GM23338 (cell line): ENCODE measurements around the gene UBE2L6. TPM values are rescaled to one million over a fixed set of nuclear protein-coding genes. Genes with fewer than 3 reads are reported as not detected.

Experiments used
- ATAC-seq: fragments of 200-7000 bp; cut with Tn5 transposase; 3 replicates; pipeline ENCODE4 v1.9.1; 2020
- DNase-seq: peaks from one replicate; pipeline ENCODE4 v3.0.0-alpha.2; 2015; ENCODE audit warnings: low spot score
- H2AFZ ChIP-seq: fragments of 200-600 bp; sonication (generic); 2 replicates; pipeline ENCODE4 v1.8.0; 2016; ENCODE audit warnings: antibody characterized with exemption, mild to moderate bottlenecking, moderate library complexity
- H3F3A ChIP-seq: fragments of 200-600 bp; sonication (generic); replicated peaks from 2 replicates; pipeline ENCODE4 v1.8.0; 2017; ENCODE audit warnings: antibody characterized with exemption, mixed run types, low read depth
- H3K27ac ChIP-seq: fragments of 200-600 bp; sonication (generic); 2 replicates; pipeline ENCODE4 v1.6.1; 2016; ENCODE audit warnings: low read depth
- H3K27me3 ChIP-seq: fragments of 200-600 bp; sonication (generic); 2 replicates; pipeline ENCODE4 v1.8.0; 2016; ENCODE audit warnings: mild to moderate bottlenecking, mixed run types, moderate library complexity; ENCODE audit not compliant: insufficient read depth
- H3K36me3 ChIP-seq: fragments of 200-600 bp; sonication (generic); 2 replicates; pipeline ENCODE4 v1.8.0; 2016; ENCODE audit warnings: mild to moderate bottlenecking; ENCODE audit not compliant: insufficient read depth
- H3K4me1 ChIP-seq: fragments of 200-600 bp; sonication (generic); 2 replicates; pipeline ENCODE4 v1.8.0; 2016; ENCODE audit warnings: mild to moderate bottlenecking, moderate library complexity; ENCODE audit not compliant: insufficient read depth
- H3K4me2 ChIP-seq: fragments of 200-600 bp; sonication (generic); 2 replicates; pipeline ENCODE4 v1.7.1; 2017; ENCODE audit warnings: mixed run types
- H3K4me3 ChIP-seq: fragments of 200-600 bp; sonication (generic); 2 replicates; pipeline ENCODE4 v1.6.1; 2016; ENCODE audit warnings: mixed run types
- H3K79me2 ChIP-seq: fragments of 200-600 bp; sonication (generic); replicated peaks from 2 replicates; pipeline ENCODE4 v1.8.0; 2017; ENCODE audit warnings: mild to moderate bottlenecking; ENCODE audit not compliant: insufficient read depth
- H3K9me2 ChIP-seq: fragments of 200-600 bp; sonication (generic); 2 replicates; pipeline ENCODE4 v1.8.0; 2017; ENCODE audit not compliant: insufficient read depth
- H4K20me1 ChIP-seq: fragments of 200-600 bp; sonication (generic); replicated peaks from 2 replicates; pipeline ENCODE4 v1.8.0; 2017; ENCODE audit warnings: mild to moderate bottlenecking; ENCODE audit not compliant: insufficient read depth
- H3K27ac Mint-ChIP-seq: 2 replicates; pipeline ENCODE4 v1.8.0; 2020; ENCODE audit warnings: inconsistent platforms, mild to moderate bottlenecking, moderate library complexity, mixed read lengths
- H3K27me3 Mint-ChIP-seq: 3 replicates; pipeline ENCODE4 v1.8.0; 2022; ENCODE audit warnings: low read depth, mild to moderate bottlenecking, moderate library complexity, mixed read lengths, inconsistent platforms; ENCODE audit not compliant: insufficient read depth, poor library complexity
- H3K36me3 Mint-ChIP-seq: 3 replicates; pipeline ENCODE4 v1.8.0; 2021; ENCODE audit warnings: low read depth, mild to moderate bottlenecking, inconsistent platforms, moderate library complexity, mixed read lengths
- H3K4me1 Mint-ChIP-seq: 3 replicates; pipeline ENCODE4 v1.8.0; 2020; ENCODE audit warnings: mild to moderate bottlenecking, inconsistent platforms, mixed read lengths
- H3K4me3 Mint-ChIP-seq: 3 replicates; pipeline ENCODE4 v1.8.0; 2021; ENCODE audit warnings: moderate library complexity, mild to moderate bottlenecking, inconsistent platforms, mixed read lengths
- H3K9me3 Mint-ChIP-seq: 3 replicates; pipeline ENCODE4 v1.8.0; 2020; ENCODE audit warnings: moderate library complexity, mild to moderate bottlenecking, inconsistent platforms, mixed read lengths
- CREB1 ChIP-seq: fragments of 250-450 bp; sonication (Bioruptor Pico); IDR thresholded peaks from 2 replicates; pipeline ENCODE4 v1.5.0; 2020; ENCODE audit warnings: low read depth, mild to moderate bottlenecking, moderate library complexity
- EZH2 ChIP-seq: fragments of 200-600 bp; sonication (generic); IDR thresholded peaks from one replicate; pipeline ENCODE4 v1.8.0; 2017; ENCODE audit warnings: antibody characterized with exemption, mild to moderate bottlenecking, low read depth; ENCODE audit not compliant: unreplicated experiment
- EZH2phosphoT487 ChIP-seq: fragments of 200-600 bp; sonication (generic); IDR thresholded peaks from one replicate; pipeline ENCODE4 v1.8.1; 2018; ENCODE audit warnings: antibody characterized with exemption; ENCODE audit not compliant: unreplicated experiment
- JUNB ChIP-seq: IDR thresholded peaks from one replicate; pipeline ENCODE4 v1.6.1; 2016; ENCODE audit warnings: antibody characterized with exemption; ENCODE audit not compliant: unreplicated experiment
- POLR2AphosphoS5 ChIP-seq: IDR thresholded peaks from 2 replicates; pipeline ENCODE4 v1.6.1; 2016; ENCODE audit warnings: antibody characterized with exemption, low read depth
- REST ChIP-seq: IDR thresholded peaks from one replicate; pipeline ENCODE4 v1.6.1; 2018; ENCODE audit warnings: antibody characterized with exemption; ENCODE audit not compliant: unreplicated experiment
- ZNF114 ChIP-seq: fragments of 250-450 bp; sonication (Bioruptor Pico); IDR thresholded peaks from 2 replicates; pipeline ENCODE4 v1.5.0; 2020; ENCODE audit warnings: mild to moderate bottlenecking, moderate library complexity
- ZNF331 ChIP-seq: fragments of 250-450 bp; sonication (Bioruptor Pico); IDR thresholded peaks from 2 replicates; pipeline ENCODE4 v1.5.0; 2020; ENCODE audit warnings: low read depth, mild to moderate bottlenecking, moderate library complexity
- ZNF462 ChIP-seq: fragments of 250-450 bp; sonication (Bioruptor Pico); IDR thresholded peaks from 2 replicates; pipeline ENCODE4 v1.5.0; 2020; ENCODE audit warnings: mild to moderate bottlenecking, moderate library complexity
- polyA plus RNA-seq: library from polyadenylated mRNA; unstranded; fragments of >200 nt; fragmentation: Nextera tagmentation; extraction: Ambion mirVana; gene quantifications from 2 replicates; pipeline ENCODE4 v1.2.1, GENCODE V29; 2016
- total RNA-seq: library from RNA; depleted of rRNA; stranded (reverse); fragments of >200 nt; shearing (Covaris generic); gene quantifications from 2 replicates; pipeline ENCODE4 v1.2.3, GENCODE V29; 2014
- TF ChIP-seq, protein P1 (sequence below): IDR thresholded peaks from 2 replicates; pipeline ENCODE4 v1.6.1; 2016; ENCODE audit warnings: antibody characterized with exemption
- TF ChIP-seq, protein P2 (sequence below), 2 experiments: fragments of 200-600 bp in 1 of 2; sonication (generic) in 1 of 2; conservative IDR thresholded peaks; 2 replicates each; pipeline versions ENCODE4 v1.5.1 to v1.6.1; 2016 to 2017; ENCODE audit warnings: antibody characterized with exemption in 2 of 2, low read depth in 2 of 2, mild to moderate bottlenecking in 2 of 2, moderate library complexity in 1 of 2

UBE2L6 gene
- total and polyA plus RNA-seq, 2 experiments from 2014 or later, result 46.0 to 52.0 TPM

GRCh38 chr11:57506522-57506921, 61.0 kb downstream of the UBE2L6 start:
- Mint-ChIP-seq H3K27me3 (peaks cover 6% of the 10 kb centered on the region), H3K9me3 (no peaks in the 10 kb centered on the region), H3K4me3 (no peak overlapping the region), H3K4me1 (peaks cover 19% of the 10 kb centered on the region), H3K36me3 (peaks cover 35% of the 10 kb centered on the region), H3K27ac (no peak overlapping the region)
- H3K9me2 ChIP-seq, result no peaks in the 10 kb centered on the region
- no peak overlapping the region for H2AFZ ChIP-seq
- DNase-seq (no peak), ATAC-seq (no peak)
- TF ChIP-seq ZNF114 (CRISPR knock-in tag) (no peak), REST (no peak), ZNF462 (CRISPR knock-in tag) (no peak), ZNF331 (CRISPR knock-in tag) (no peak), CREB1 (no peak), JUNB (no peak), EZH2phosphoT487 (no peak), EZH2 (no peak), POLR2AphosphoS5 (no peak)
- TF ChIP-seq, protein P1, sequence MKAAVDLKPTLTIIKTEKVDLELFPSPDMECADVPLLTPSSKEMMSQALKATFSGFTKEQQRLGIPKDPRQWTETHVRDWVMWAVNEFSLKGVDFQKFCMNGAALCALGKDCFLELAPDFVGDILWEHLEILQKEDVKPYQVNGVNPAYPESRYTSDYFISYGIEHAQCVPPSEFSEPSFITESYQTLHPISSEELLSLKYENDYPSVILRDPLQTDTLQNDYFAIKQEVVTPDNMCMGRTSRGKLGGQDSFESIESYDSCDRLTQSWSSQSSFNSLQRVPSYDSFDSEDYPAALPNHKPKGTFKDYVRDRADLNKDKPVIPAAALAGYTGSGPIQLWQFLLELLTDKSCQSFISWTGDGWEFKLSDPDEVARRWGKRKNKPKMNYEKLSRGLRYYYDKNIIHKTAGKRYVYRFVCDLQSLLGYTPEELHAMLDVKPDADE, result no peak
- TF ChIP-seq, protein P2, sequence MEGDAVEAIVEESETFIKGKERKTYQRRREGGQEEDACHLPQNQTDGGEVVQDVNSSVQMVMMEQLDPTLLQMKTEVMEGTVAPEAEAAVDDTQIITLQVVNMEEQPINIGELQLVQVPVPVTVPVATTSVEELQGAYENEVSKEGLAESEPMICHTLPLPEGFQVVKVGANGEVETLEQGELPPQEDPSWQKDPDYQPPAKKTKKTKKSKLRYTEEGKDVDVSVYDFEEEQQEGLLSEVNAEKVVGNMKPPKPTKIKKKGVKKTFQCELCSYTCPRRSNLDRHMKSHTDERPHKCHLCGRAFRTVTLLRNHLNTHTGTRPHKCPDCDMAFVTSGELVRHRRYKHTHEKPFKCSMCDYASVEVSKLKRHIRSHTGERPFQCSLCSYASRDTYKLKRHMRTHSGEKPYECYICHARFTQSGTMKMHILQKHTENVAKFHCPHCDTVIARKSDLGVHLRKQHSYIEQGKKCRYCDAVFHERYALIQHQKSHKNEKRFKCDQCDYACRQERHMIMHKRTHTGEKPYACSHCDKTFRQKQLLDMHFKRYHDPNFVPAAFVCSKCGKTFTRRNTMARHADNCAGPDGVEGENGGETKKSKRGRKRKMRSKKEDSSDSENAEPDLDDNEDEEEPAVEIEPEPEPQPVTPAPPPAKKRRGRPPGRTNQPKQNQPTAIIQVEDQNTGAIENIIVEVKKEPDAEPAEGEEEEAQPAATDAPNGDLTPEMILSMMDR (conservative IDR thresholded peaks at IDR 0.05; ENCODE audit: low read depth in 2 of 2), result no peak
- H3K4me2 ChIP-seq, result no peak overlapping the region
- no peaks in the 10 kb centered on the region for H3K36me3 ChIP-seq
- H3K27ac ChIP-seq, result no peak overlapping the region
- peaks cover 11% of the 10 kb centered on the region for H3K4me1 ChIP-seq
- no peaks in the 10 kb centered on the region for H3K27me3 ChIP-seq
- peaks cover 14% of the 10 kb centered on the region for H4K20me1 ChIP-seq
- peaks cover 45% of the 10 kb centered on the region for H3K79me2 ChIP-seq
- H3F3A ChIP-seq, result 0 out of 2 replicates have a peak, but pooled peaks cover 9% of the 10 kb centered on the region
- H3K4me3 ChIP-seq, result no peak overlapping the region
